Vagina (tissue), 2 donors: ENCODE data around the gene SYNDIG1. TPM values are rescaled to one million over a fixed set of nuclear protein-coding genes. Genes with fewer than 3 reads are reported as not detected.

ENCODE experiments used
- DNase-seq, 2 donors: peaks; one replicate each; pipeline ENCODE4 v3.0.0-alpha.2; 2017; ENCODE audit errors: extremely low spot score in 2 of 2
- H3K27ac ChIP-seq: fragments of 200-600 bp; sonication (generic); one replicate; pipeline ENCODE4 v1.5.1; 2019
- H3K27me3 ChIP-seq: fragments of 200-600 bp; sonication (generic); one replicate; pipeline ENCODE4 v1.5.1; 2019
- H3K36me3 ChIP-seq, 2 donors: fragments of 200-600 bp; sonication (generic); one replicate each; pipeline ENCODE4 v1.5.1; 2017 to 2019
- H3K4me1 ChIP-seq: fragments of 200-600 bp; sonication (generic); one replicate; pipeline ENCODE4 v1.5.1; 2019
- H3K4me3 ChIP-seq, 2 donors: fragments of 200-600 bp; sonication (generic); 1 replicate in 1 of 2; 2 replicates in 1 of 2; pipeline ENCODE4 v1.5.1; 2016 to 2019
- H3K9me3 ChIP-seq: fragments of 200-600 bp; sonication (generic); one replicate; pipeline ENCODE4 v1.5.1; 2019
- POLR2A ChIP-seq, 2 donors: fragments of 450-650 bp; IDR thresholded peaks; one replicate each; pipeline ENCODE4 v1.6.1; 2017; ENCODE audit warnings: antibody characterized with exemption in 2 of 2, mild to moderate bottlenecking in 2 of 2, moderate library complexity in 2 of 2
- POLR2AphosphoS5 ChIP-seq, 2 donors: sonication (generic); formaldehyde crosslinking; IDR thresholded peaks; one replicate each; pipeline ENCODE4 v1.9.0; 2017; ENCODE audit warnings: antibody characterized with exemption in 2 of 2, mild to moderate bottlenecking in 2 of 2, low read depth in 1 of 2; ENCODE audit not compliant: insufficient read depth in 1 of 2
- intact Hi-C: fragments of 100-400 bp; cut with DNase I; formaldehyde crosslinking; loops from one replicate; pipeline ENCODE4 v1.15.1; 2023
- total RNA-seq: library from RNA; depleted of rRNA; stranded (reverse); fragments of >200 nt; gene quantifications from one replicate; pipeline ENCODE4 v1.2.3, GENCODE V29; 2016
- TF ChIP-seq, protein P1 (sequence below), 3 experiments: fragments of 450-650 bp in 2 of 3; fragments of 200-600 bp in 1 of 3; sonication (generic) in 1 of 3; IDR thresholded peaks; one replicate each; pipeline ENCODE4 v1.5.1; 2017 to 2019; ENCODE audit warnings: antibody characterized with exemption in 3 of 3, mild to moderate bottlenecking in 2 of 3, moderate library complexity in 2 of 3

Gene SYNDIG1
- total RNA-seq, 1 donor from 2014 or later: 3.2 TPM

DNA sequence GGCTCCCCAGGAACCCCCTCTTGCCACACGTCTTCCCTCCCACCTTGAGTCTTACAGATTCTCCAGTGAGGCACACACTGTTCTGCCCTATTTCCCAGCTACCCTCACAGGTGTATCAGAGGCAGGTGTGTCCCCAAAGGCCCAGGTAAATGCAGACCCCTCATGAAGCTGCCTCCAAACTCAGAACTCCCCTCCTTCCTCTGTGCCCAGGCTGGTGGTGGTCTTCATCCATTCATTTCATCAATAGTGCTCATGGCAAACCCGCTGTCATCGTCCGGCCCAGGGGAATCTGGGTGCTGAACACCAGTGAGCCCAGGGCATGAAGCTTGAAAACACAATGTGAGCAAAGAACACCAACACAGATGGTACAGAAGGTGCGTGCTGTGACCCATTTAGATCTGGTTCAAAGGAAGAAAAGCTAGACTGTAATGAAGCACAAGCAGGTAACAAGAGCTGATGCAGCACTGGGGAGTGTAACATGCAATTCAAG, 213.1 kb downstream of the SYNDIG1 start:
- Histone ChIP-seq H3K36me3 (no peaks in the 10 kb centered on the region), H3K4me3 (no peak overlapping the region), H3K27ac (no peak overlapping the region), H3K4me1 (no peaks in the 10 kb centered on the region), H3K9me3 (no peaks in the 10 kb centered on the region), H3K27me3 (no peaks in the 10 kb centered on the region)
- no peak for DNase-seq
- intact Hi-C loops: no loop called here
- TF ChIP-seq POLR2AphosphoS5 (IDR thresholded peaks at IDR 0.05; ENCODE audit: insufficient read depth in 1 of 2, low read depth in 1 of 2): no peak
- TF ChIP-seq, protein P1, sequence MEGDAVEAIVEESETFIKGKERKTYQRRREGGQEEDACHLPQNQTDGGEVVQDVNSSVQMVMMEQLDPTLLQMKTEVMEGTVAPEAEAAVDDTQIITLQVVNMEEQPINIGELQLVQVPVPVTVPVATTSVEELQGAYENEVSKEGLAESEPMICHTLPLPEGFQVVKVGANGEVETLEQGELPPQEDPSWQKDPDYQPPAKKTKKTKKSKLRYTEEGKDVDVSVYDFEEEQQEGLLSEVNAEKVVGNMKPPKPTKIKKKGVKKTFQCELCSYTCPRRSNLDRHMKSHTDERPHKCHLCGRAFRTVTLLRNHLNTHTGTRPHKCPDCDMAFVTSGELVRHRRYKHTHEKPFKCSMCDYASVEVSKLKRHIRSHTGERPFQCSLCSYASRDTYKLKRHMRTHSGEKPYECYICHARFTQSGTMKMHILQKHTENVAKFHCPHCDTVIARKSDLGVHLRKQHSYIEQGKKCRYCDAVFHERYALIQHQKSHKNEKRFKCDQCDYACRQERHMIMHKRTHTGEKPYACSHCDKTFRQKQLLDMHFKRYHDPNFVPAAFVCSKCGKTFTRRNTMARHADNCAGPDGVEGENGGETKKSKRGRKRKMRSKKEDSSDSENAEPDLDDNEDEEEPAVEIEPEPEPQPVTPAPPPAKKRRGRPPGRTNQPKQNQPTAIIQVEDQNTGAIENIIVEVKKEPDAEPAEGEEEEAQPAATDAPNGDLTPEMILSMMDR (IDR thresholded peaks at IDR 0.05): no peak
- TF ChIP-seq POLR2A (IDR thresholded peaks at IDR 0.05): no peak

DNA sequence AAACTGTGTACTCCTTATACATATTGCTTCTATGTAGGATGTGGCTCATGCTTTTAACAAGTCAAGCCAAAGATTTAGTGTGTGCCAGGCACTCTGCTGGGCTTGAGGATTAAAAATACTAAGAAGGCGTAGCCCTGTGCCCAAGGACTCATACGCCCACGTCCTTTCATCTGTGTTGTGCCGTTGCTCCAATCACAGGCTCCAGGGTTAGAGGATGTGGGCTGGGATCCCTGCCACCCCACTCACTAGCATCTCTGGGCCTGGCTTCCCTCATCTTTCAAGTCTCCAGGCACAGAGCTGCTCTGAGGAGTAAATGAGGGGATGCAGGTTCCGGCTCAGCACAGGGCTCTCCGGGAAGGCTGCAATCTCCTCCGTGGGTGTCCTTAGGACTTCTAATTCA, 214.2 kb downstream of the SYNDIG1 start:
- TF ChIP-seq POLR2A (IDR thresholded peaks at IDR 0.05) (no peak), POLR2AphosphoS5 (IDR thresholded peaks at IDR 0.05; ENCODE audit: insufficient read depth in 1 of 2, low read depth in 1 of 2) (no peak)
- TF ChIP-seq, protein P1 (IDR thresholded peaks at IDR 0.05): no peak
- no peak for DNase-seq
- no peaks in the 10 kb centered on the region for H3K36me3 ChIP-seq
- intact Hi-C loops: no loop called here
- H3K4me3 ChIP-seq: no peak overlapping the region
- H3K9me3 ChIP-seq: no peaks in the 10 kb centered on the region
- H3K27me3 ChIP-seq: no peaks in the 10 kb centered on the region
- no peak overlapping the region for H3K27ac ChIP-seq
- H3K4me1 ChIP-seq: no peaks in the 10 kb centered on the region

- no peaks in the 10 kb centered on the region for H3K36me3 ChIP-seq
- no peak overlapping the region for H3K27ac ChIP-seq
- no peak overlapping the region for H3K4me3 ChIP-seq
- intact Hi-C loops: no loop called here
- no peaks in the 10 kb centered on the region for H3K4me1 ChIP-seq
- DNase-seq: no peak
- H3K27me3 ChIP-seq: no peaks in the 10 kb centered on the region
- no peaks in the 10 kb centered on the region for H3K9me3 ChIP-seq
- TF ChIP-seq POLR2A (IDR thresholded peaks at IDR 0.05) (no peak), POLR2AphosphoS5 (IDR thresholded peaks at IDR 0.05; ENCODE audit: insufficient read depth in 1 of 2, low read depth in 1 of 2) (no peak)
- TF ChIP-seq, protein P1 (IDR thresholded peaks at IDR 0.05): no peak
Observed at GRCh38 chr20:24684421-24684871, 215.0 kb downstream of the SYNDIG1 start.

DNA sequence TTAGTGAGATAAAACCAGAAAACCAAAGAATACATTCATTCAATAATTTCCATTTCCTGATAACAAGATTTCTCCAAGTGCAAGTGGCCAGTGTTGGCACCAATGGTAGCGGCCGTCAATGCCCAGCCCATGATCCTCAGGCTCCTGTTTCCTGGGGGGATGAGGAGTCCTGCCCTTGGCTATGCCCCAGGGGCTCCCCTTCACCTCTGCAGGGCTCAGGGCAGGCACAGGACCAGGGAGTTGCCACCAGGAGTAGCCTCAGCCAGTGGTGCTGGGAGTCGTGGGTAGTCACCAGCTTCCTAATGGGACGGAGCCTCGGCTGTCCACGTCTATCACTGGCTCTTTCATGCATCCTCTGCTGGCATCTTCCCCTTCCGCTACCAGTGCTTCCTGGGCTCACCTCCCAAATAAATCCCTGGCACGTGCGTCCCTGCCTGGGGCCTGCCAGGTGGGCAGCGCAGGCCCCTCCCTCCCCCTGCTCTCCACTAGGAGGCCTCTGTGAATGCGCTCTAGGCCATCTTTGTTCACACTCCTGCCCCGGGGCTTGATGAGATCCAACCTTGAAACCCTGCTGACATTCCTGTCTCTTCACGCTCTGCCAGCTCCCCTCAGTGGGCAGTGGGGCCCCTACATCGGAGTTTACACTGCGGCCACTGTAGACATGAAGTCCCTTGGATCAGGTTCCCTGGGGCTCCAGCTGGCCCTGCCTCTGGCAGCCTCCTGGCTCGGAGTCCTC, 215.7 kb downstream of the SYNDIG1 start:
- H3K4me1 ChIP-seq: no peaks in the 10 kb centered on the region
- no peaks in the 10 kb centered on the region for H3K9me3 ChIP-seq
- no peaks in the 10 kb centered on the region for H3K27me3 ChIP-seq
- no peak overlapping the region for H3K27ac ChIP-seq
- DNase-seq: no peak
- intact Hi-C loops: no loop called here
- no peaks in the 10 kb centered on the region for H3K36me3 ChIP-seq
- TF ChIP-seq POLR2A (IDR thresholded peaks at IDR 0.05) (no peak), POLR2AphosphoS5 (IDR thresholded peaks at IDR 0.05; ENCODE audit: insufficient read depth in 1 of 2, low read depth in 1 of 2) (no peak)
- TF ChIP-seq, protein P1 (IDR thresholded peaks at IDR 0.05): no peak
- H3K4me3 ChIP-seq: no peak overlapping the region

DNA sequence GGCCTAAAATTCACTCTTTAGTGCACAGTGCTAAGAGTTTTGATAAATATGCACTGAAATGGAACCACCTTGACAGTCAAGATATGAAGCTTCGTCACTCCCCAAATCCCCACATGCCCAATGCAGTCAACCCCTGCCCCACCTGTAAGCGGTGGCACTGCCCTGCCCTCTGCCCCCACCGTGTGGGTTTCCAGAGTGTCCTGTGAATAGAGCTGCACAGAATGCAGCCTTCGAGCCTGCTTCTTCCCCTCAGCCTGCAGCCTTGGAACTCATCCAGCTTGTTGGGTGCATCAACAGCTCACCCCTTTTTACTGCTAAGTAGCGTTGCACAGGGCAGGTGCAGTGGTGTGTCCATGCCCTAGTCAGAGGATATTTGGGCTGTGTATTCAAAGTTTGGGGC, 216.3 kb downstream of the SYNDIG1 start:
- no peaks in the 10 kb centered on the region for H3K9me3 ChIP-seq
- H3K4me3 ChIP-seq: no peak overlapping the region
- TF ChIP-seq, protein P1 (IDR thresholded peaks at IDR 0.05): no peak
- TF ChIP-seq POLR2A (IDR thresholded peaks at IDR 0.05) (no peak), POLR2AphosphoS5 (IDR thresholded peaks at IDR 0.05; ENCODE audit: insufficient read depth in 1 of 2, low read depth in 1 of 2) (no peak)
- no peaks in the 10 kb centered on the region for H3K4me1 ChIP-seq
- intact Hi-C loops: no loop called here
- no peak overlapping the region for H3K27ac ChIP-seq
- no peak for DNase-seq
- H3K27me3 ChIP-seq: no peaks in the 10 kb centered on the region
- no peaks in the 10 kb centered on the region for H3K36me3 ChIP-seq
